Smooth muscle cell (in vitro differentiated cells): ENCODE measurements around the gene NR1I2. TPM values are rescaled to one million over a fixed set of nuclear protein-coding genes. Genes with fewer than 3 reads are reported as not detected.

Experiments
- DNase-seq: peaks from one replicate; lab custom pipeline; 2025; ENCODE audit not compliant: unreplicated experiment; lab: John Stamatoyannopoulos, UW
- H2AFZ ChIP-seq: fragments of 200-600 bp; sonication (generic); 2 replicates; pipeline ENCODE4 v1.6.0; 2016; ENCODE audit warnings: antibody characterized with exemption, low read depth, mild to moderate bottlenecking
- H3F3A ChIP-seq: fragments of 200-600 bp; sonication (generic); 2 replicates; pipeline ENCODE4 v1.6.0; 2017; ENCODE audit warnings: antibody characterized with exemption, low read depth
- H3K27ac ChIP-seq: fragments of 200-600 bp; sonication (generic); 2 replicates; pipeline ENCODE4 v1.5.1; 2016; ENCODE audit warnings: low read depth, mild to moderate bottlenecking
- H3K27me3 ChIP-seq: fragments of 200-600 bp; sonication (generic); 2 replicates; pipeline ENCODE4 v1.6.1; 2016; ENCODE audit warnings: low read depth, mild to moderate bottlenecking
- H3K36me3 ChIP-seq: fragments of 200-600 bp; sonication (generic); 2 replicates; pipeline ENCODE4 v1.5.1; 2016; ENCODE audit warnings: low read depth
- H3K4me1 ChIP-seq: fragments of 200-600 bp; sonication (generic); 2 replicates; pipeline ENCODE4 v1.5.1; 2016; ENCODE audit warnings: low read depth
- H3K4me2 ChIP-seq: fragments of 200-600 bp; sonication (generic); 2 replicates; pipeline ENCODE4 v1.6.0; 2016; ENCODE audit warnings: mild to moderate bottlenecking
- H3K4me3 ChIP-seq: fragments of 200-600 bp; sonication (generic); 2 replicates; pipeline ENCODE4 v1.5.1; 2016; ENCODE audit warnings: mild to moderate bottlenecking
- H3K79me2 ChIP-seq: fragments of 200-600 bp; sonication (generic); 2 replicates; pipeline ENCODE4 v1.6.0; 2016; ENCODE audit warnings: low read depth, mild to moderate bottlenecking
- H3K9ac ChIP-seq: fragments of 200-600 bp; sonication (generic); 2 replicates; pipeline ENCODE4 v1.6.0; 2016; ENCODE audit warnings: low read depth
- H3K9me3 ChIP-seq: fragments of 200-600 bp; sonication (generic); replicated peaks from 2 replicates; pipeline ENCODE4 v1.5.1; 2016; ENCODE audit warnings: low read depth
- H4K20me1 ChIP-seq: fragments of 200-600 bp; sonication (generic); 2 replicates; pipeline ENCODE4 v1.6.0; 2016; ENCODE audit warnings: low read depth
- WGBS: methylation state at CpG from one replicate; pipeline ENCODE4 v1.1.7; 2016; ENCODE audit warnings: low lambda C conversion rate; 5-methylcytosine and 5-hydroxymethylcytosine counted together
- polyA plus RNA-seq: library from polyadenylated mRNA; unstranded; fragments of >200 nt; fragmentation: Nextera tagmentation; extraction: Ambion mirVana; gene quantifications from 2 replicates; pipeline ENCODE4 v1.2.1, GENCODE V29; 2016
- total RNA-seq: library from RNA; depleted of rRNA; stranded (reverse); fragments of >200 nt; gene quantifications from 2 replicates; pipeline ENCODE4 v1.2.3, GENCODE V29; 2014
- TF ChIP-seq, protein P1 (sequence below): fragments of 200-600 bp; sonication (generic); IDR thresholded peaks from 2 replicates; pipeline ENCODE4 v1.5.1; 2017; ENCODE audit warnings: borderline replicate concordance, mild to moderate bottlenecking, antibody characterized with exemption; ENCODE audit not compliant: insufficient read depth, poor library complexity, severe bottlenecking

NR1I2 gene
- total and polyA plus RNA-seq, 2 experiments from 2014 or later, result not detected

DNA sequence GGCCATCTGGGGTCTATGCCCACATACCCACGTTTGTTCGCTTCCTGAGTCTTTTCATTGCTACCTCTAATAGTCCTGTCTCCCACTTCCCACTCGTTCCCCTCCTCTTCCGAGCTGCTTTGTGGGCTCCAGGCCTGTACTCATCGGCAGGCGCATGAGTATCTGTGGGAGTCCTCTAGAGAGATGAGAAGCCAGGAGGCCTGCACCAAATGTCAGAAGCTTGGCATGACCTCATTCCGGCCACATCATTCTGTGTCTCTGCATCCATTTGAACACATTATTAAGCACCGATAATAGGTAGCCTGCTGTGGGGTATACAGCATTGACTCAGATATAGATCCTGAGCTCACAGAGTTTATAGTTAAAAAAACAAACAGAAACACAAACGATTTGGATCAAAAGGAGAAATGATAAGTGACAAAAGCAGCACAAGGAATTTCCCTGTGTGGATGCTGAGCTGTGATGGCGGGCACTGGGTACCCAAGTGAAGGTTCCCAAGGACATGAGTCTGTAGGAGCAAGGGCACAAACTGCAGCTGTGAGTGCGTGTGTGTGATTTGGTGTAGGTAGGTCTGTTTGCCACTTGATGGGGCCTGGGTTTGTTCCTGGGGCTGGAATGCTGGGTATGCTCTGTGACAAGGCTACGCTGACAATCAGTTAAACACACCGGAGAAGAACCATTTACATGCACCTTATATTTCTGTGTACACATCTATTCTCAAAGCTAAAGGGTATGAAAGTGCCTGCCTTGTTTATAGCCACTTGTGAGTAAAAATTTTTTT is 35.9 kb downstream of the NR1I2 start:
- Histone ChIP-seq H3K36me3 (no peaks in the 10 kb centered on the region), H4K20me1 (no peaks in the 10 kb centered on the region), H3K4me1 (no peaks in the 10 kb centered on the region), H3K27me3 (no peaks in the 10 kb centered on the region), H3K4me3 (no peak overlapping the region), H2AFZ (no peak overlapping the region), H3F3A (no peaks in the 10 kb centered on the region), H3K9ac (no peak overlapping the region), H3K79me2 (no peaks in the 10 kb centered on the region), H3K27ac (no peak overlapping the region), H3K4me2 (no peak overlapping the region), H3K9me3 (no peaks in the 10 kb centered on the region)
- WGBS, result 75% methylated on average over 13 of the region's 13 CpGs
- no peak for DNase-seq
- TF ChIP-seq, protein P1, sequence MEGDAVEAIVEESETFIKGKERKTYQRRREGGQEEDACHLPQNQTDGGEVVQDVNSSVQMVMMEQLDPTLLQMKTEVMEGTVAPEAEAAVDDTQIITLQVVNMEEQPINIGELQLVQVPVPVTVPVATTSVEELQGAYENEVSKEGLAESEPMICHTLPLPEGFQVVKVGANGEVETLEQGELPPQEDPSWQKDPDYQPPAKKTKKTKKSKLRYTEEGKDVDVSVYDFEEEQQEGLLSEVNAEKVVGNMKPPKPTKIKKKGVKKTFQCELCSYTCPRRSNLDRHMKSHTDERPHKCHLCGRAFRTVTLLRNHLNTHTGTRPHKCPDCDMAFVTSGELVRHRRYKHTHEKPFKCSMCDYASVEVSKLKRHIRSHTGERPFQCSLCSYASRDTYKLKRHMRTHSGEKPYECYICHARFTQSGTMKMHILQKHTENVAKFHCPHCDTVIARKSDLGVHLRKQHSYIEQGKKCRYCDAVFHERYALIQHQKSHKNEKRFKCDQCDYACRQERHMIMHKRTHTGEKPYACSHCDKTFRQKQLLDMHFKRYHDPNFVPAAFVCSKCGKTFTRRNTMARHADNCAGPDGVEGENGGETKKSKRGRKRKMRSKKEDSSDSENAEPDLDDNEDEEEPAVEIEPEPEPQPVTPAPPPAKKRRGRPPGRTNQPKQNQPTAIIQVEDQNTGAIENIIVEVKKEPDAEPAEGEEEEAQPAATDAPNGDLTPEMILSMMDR, result no peak

DNA sequence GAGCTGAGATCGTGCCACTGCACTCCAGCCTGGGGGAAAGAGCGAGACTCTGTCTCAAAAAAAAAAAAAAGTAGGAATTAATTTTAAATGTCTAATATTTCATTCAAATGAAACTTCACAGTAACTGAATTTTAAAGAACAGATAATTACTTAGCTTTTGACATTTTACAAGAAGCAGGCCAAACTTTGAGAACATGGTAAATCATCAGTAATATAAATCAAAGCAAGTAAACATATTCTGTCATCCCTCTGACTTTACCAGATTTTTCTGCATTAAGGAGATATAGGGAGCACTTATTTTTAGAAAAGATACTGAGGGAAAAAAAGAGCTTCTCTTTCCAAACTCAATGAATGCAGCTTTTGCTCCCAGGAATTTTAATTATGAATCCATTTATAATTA is 37.0 kb downstream of the NR1I2 start:
- TF ChIP-seq, protein P1, result no peak
- H3K9me3 ChIP-seq, result no peaks in the 10 kb centered on the region
- H3K27ac ChIP-seq, result no peak overlapping the region
- H4K20me1 ChIP-seq, result no peaks in the 10 kb centered on the region
- no peaks in the 10 kb centered on the region for H3K79me2 ChIP-seq
- WGBS, result 90% methylated on average over 2 of the region's 2 CpGs
- no peak overlapping the region for H3K4me2 ChIP-seq
- no peak overlapping the region for H3K9ac ChIP-seq
- no peaks in the 10 kb centered on the region for H3F3A ChIP-seq
- H3K36me3 ChIP-seq, result no peaks in the 10 kb centered on the region
- no peak overlapping the region for H2AFZ ChIP-seq
- H3K4me3 ChIP-seq, result no peak overlapping the region
- no peaks in the 10 kb centered on the region for H3K27me3 ChIP-seq
- H3K4me1 ChIP-seq, result no peaks in the 10 kb centered on the region
- DNase-seq, result no peak

DNA sequence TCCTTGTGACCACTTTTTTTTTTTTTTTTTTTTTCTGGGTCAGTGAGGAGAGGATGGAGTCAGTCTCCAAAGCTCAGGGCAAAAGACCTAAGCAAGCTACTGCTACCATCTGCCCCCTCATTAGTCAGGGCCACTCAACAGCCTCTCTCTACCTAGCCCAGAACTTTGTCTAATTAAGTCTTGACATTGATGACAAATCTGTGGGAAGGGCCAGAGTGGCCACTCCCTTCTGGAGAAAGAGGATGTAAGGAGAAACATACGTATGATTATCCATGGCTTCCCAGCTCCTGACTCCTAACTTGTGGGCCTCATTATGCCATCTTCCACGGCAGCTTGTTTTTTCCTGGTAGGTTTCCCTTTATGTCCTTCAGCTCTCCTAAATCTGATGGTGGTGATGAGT is 37.9 kb downstream of the NR1I2 start:
- no peaks in the 10 kb centered on the region for H3K36me3 ChIP-seq
- no peak overlapping the region for H2AFZ ChIP-seq
- no peak overlapping the region for H3K27ac ChIP-seq
- no peaks in the 10 kb centered on the region for H3K27me3 ChIP-seq
- 83% methylated on average over 2 of the region's 2 CpGs for WGBS
- no peak overlapping the region for H3K4me3 ChIP-seq
- DNase-seq, result no peak
- TF ChIP-seq, protein P1, result no peak
- H3K4me2 ChIP-seq, result no peak overlapping the region
- H3K9me3 ChIP-seq, result no peaks in the 10 kb centered on the region
- H4K20me1 ChIP-seq, result no peaks in the 10 kb centered on the region
- H3F3A ChIP-seq, result no peaks in the 10 kb centered on the region
- no peaks in the 10 kb centered on the region for H3K4me1 ChIP-seq
- no peak overlapping the region for H3K9ac ChIP-seq
- no peaks in the 10 kb centered on the region for H3K79me2 ChIP-seq

DNA sequence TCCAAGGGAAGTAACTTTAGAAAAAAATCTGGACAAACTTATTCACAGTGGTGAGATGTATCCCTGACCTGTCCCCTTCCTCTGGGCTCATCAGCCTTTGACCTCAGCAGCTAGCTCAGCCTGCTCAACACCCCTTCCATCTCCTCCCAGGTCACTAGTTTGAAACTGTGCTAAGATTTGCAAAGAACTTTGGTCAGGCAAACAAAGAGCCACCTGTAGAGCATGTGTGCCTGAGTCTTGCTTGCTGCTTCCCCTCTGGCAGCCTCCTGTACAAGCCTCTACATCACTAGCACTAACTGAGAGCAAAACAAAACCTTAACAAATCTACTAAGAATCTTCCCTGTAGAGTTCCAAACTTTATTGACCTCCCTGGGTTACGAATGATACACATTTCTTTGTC is 43.9 kb downstream of the NR1I2 start:
- no peak overlapping the region for H3K9ac ChIP-seq
- H3K27ac ChIP-seq, result no peak overlapping the region
- H3K4me2 ChIP-seq, result no peak overlapping the region
- no peak for DNase-seq
- H3K36me3 ChIP-seq, result no peaks in the 10 kb centered on the region
- TF ChIP-seq, protein P1, result no peak
- H4K20me1 ChIP-seq, result peaks cover 42% of the 10 kb centered on the region
- H3K4me3 ChIP-seq, result no peak overlapping the region
- no peaks in the 10 kb centered on the region for H3F3A ChIP-seq
- no peaks in the 10 kb centered on the region for H3K27me3 ChIP-seq
- H3K79me2 ChIP-seq, result peaks cover 14% of the 10 kb centered on the region
- H3K4me1 ChIP-seq, result peaks cover 7% of the 10 kb centered on the region
- no peaks in the 10 kb centered on the region for H3K9me3 ChIP-seq
- no peak overlapping the region for H2AFZ ChIP-seq
- 94% methylated on average over 1 of the region's 1 CpG for WGBS
